ENCODE measurements around the gene BAIAP2L2. TPM values are rescaled to one million over a fixed set of nuclear protein-coding genes. Genes with fewer than 3 reads are reported as not detected.

Gene BAIAP2L2
- total and polyA plus RNA-seq, 2 experiments from 2014 or later, result 3.9 to 5.6 TPM

DNA sequence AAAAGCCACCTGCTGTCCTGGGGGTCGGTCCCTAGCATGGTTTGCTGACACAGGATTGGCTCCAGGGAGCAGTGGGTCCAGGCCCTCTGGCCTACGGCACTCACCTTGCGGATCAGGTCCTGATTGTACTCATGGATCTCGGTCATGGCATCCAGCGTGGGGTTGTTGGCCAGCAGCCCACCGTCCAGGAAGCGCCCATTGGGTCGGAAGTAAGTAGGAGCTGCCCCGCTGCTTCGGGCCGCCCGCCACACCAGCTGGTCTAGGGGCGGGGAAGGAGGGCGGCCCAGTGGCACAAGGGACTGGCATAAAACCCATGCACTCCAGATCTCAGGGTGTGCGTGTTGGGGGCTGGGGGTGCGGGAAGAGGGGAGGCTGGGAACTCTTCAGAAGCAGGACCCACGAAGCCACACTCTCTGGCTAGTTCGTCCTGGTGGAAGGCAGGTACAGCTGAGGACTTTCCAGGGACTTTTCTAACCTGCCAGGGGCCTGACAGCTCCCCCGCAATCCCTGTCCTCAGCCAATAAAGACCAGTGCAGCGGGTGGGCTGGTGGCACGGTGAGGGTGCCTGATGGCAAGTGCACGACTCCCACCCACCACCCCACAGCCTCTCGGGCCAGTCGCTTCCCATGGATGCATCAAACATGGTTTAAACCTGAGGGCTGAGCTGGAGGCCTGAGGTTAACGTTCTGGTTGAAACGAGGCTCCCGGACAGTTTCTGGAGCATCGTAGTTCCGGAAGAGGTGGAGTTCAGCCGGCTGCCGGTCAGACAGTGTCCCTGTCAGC is 5.1 kb upstream of the BAIAP2L2 start (continued):
- TF ChIP-seq, protein P1, sequence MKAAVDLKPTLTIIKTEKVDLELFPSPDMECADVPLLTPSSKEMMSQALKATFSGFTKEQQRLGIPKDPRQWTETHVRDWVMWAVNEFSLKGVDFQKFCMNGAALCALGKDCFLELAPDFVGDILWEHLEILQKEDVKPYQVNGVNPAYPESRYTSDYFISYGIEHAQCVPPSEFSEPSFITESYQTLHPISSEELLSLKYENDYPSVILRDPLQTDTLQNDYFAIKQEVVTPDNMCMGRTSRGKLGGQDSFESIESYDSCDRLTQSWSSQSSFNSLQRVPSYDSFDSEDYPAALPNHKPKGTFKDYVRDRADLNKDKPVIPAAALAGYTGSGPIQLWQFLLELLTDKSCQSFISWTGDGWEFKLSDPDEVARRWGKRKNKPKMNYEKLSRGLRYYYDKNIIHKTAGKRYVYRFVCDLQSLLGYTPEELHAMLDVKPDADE (IDR thresholded peaks at IDR 0.05), result no peak

DNA sequence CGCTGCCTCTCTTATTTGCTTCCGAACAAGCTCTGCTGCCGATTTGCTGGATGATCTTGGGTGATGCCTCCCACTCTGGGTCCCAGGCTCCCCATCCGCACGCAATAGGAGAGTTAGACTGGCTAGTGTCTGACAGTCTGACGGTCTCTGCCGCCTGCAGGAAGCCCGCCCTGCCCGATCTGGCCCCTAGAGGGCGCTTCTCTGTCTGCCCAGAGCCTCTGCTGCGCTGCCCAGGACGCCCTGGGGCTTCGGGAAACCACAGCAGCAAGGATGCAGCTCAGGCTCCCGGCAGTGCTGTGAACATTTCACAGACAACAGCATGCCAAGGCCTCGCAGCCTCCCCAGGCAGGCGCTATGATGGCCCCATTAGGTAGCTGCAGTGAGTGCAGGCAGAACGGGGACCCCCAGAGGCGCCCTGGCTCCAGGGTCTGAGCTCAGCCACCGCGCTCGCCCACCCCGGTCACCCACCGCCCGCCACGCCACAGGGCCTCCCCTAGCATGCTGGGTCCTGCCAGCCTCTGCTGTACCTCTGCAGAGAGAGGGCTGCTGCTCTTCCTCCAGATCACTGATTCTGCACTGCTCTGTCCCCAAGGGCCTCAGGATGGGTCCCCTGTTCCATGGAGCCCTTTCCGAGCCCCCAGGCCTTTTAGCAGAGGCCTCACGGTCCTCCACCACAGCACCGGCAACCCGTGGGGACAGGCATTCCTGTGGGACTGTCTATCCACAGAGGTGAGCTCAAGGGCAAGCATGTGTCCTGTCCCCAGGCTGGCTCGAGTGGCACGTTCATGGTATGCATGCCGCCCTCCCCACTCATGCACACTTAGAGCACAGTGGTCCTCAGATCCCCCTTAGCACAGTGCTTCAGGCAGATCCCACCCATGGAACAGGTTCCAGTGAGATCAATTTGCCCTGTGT is 4.3 kb upstream of the BAIAP2L2 start:
- H3K79me2 ChIP-seq (replicated peaks; ENCODE audit: insufficient read depth), result no peaks in the 10 kb centered on the region
- Mint-ChIP-seq H3K36me3 (ENCODE audit: low read depth) (peaks cover 2% of the 10 kb centered on the region; the same call in 1 of the 3 replicates), H3K27me3 (ENCODE audit: insufficient read depth, low read depth, poor library complexity) (peaks cover 19% of the 10 kb centered on the region), H3K27ac (no peak overlapping the region), H3K9me3 (peaks cover 2% of the 10 kb centered on the region; the same call in 2 of the 3 replicates), H3K4me3 (no peak overlapping the region), H3K4me1 (peaks cover 11% of the 10 kb centered on the region)
- H3K4me2 ChIP-seq, result no peak overlapping the region
- no peaks in the 10 kb centered on the region for H3K36me3 ChIP-seq (ENCODE audit: insufficient read depth)
- no peaks in the 10 kb centered on the region for H4K20me1 ChIP-seq (replicated peaks; ENCODE audit: insufficient read depth)
- peaks cover 8% of the 10 kb centered on the region; the same call in 1 of the 2 replicates for H3K4me1 ChIP-seq (ENCODE audit: insufficient read depth)
- H3K4me3 ChIP-seq, result no peak overlapping the region
- TF ChIP-seq, protein P2, sequence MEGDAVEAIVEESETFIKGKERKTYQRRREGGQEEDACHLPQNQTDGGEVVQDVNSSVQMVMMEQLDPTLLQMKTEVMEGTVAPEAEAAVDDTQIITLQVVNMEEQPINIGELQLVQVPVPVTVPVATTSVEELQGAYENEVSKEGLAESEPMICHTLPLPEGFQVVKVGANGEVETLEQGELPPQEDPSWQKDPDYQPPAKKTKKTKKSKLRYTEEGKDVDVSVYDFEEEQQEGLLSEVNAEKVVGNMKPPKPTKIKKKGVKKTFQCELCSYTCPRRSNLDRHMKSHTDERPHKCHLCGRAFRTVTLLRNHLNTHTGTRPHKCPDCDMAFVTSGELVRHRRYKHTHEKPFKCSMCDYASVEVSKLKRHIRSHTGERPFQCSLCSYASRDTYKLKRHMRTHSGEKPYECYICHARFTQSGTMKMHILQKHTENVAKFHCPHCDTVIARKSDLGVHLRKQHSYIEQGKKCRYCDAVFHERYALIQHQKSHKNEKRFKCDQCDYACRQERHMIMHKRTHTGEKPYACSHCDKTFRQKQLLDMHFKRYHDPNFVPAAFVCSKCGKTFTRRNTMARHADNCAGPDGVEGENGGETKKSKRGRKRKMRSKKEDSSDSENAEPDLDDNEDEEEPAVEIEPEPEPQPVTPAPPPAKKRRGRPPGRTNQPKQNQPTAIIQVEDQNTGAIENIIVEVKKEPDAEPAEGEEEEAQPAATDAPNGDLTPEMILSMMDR (conservative IDR thresholded peaks at IDR 0.05; ENCODE audit: low read depth in 2 of 2), result peak; percentile 93 to 95
- TF ChIP-seq EZH2phosphoT487 (IDR thresholded peaks at IDR 0.05; ENCODE audit: unreplicated experiment) (no peak), ZNF331 (CRISPR knock-in tag; IDR thresholded peaks at IDR 0.05; ENCODE audit: low read depth) (no peak)
- no peak overlapping the region for H3K27ac ChIP-seq (ENCODE audit: low read depth)
- ATAC-seq (peak; percentile 91), DNase-seq (ENCODE audit: low spot score) (peak; percentile 89)
- H3F3A ChIP-seq (replicated peaks; ENCODE audit: low read depth), result peaks cover 4% of the 10 kb centered on the region
- H2AFZ ChIP-seq, result no peak overlapping the region
- no peaks in the 10 kb centered on the region for H3K27me3 ChIP-seq (ENCODE audit: insufficient read depth)
- H3K9me2 ChIP-seq (ENCODE audit: insufficient read depth), result no peaks in the 10 kb centered on the region

DNA sequence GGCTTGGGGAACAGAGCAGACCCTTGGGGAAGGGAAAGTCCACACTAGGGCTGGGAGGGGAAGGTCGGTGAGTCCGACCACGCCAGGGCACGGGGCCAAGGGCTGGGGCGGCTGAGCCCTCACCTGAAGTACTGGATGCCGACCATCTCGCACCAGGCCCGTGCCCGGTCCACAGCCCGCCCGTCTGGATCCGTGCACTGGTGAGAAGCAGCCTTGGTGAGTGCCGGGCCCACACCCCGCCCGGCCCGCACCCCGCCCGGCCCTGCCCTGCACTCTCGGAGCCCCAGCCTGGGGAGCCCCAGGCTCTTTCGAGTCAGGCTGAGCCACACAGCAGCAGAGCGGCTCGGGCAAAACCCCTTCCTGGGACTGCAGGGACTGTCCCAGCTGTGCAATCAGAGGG is 1.9 kb upstream of the BAIAP2L2 start:
- Histone ChIP-seq H4K20me1 (replicated peaks; ENCODE audit: insufficient read depth) (no peaks in the 10 kb centered on the region), H3K27ac (ENCODE audit: low read depth) (no peak overlapping the region), H3K27me3 (ENCODE audit: insufficient read depth) (no peaks in the 10 kb centered on the region), H3K4me2 (no peak overlapping the region), H2AFZ (no peak overlapping the region), H3K9me2 (ENCODE audit: insufficient read depth) (no peaks in the 10 kb centered on the region), H3K79me2 (replicated peaks; ENCODE audit: insufficient read depth) (no peaks in the 10 kb centered on the region), H3F3A (replicated peaks; ENCODE audit: low read depth) (peaks cover 7% of the 10 kb centered on the region), H3K4me3 (no peak overlapping the region), H3K36me3 (ENCODE audit: insufficient read depth) (no peaks in the 10 kb centered on the region), H3K4me1 (ENCODE audit: insufficient read depth) (peaks cover 8% of the 10 kb centered on the region; the same call in 1 of the 2 replicates)
- no peak overlapping the region for H3K27ac Mint-ChIP-seq
- peaks cover 5% of the 10 kb centered on the region; the same call in 2 of the 3 replicates for H3K9me3 Mint-ChIP-seq
- H3K4me1 Mint-ChIP-seq, result peaks cover 11% of the 10 kb centered on the region; the same call in 2 of the 3 replicates
- H3K36me3 Mint-ChIP-seq (ENCODE audit: low read depth), result peaks cover 3% of the 10 kb centered on the region; the same call in 1 of the 3 replicates
- peaks cover 29% of the 10 kb centered on the region for H3K27me3 Mint-ChIP-seq (ENCODE audit: insufficient read depth, low read depth, poor library complexity)
- no peak for DNase-seq (ENCODE audit: low spot score)
- no peak overlapping the region for H3K4me3 Mint-ChIP-seq
- ATAC-seq, result no peak
- TF ChIP-seq, protein P1 (IDR thresholded peaks at IDR 0.05), result no peak
- TF ChIP-seq ZNF114 (CRISPR knock-in tag; IDR thresholded peaks at IDR 0.05), result no peak
- TF ChIP-seq CREB1 (CRISPR knock-in tag; IDR thresholded peaks at IDR 0.05; ENCODE audit: low read depth), result no peak
- TF ChIP-seq, protein P3, sequence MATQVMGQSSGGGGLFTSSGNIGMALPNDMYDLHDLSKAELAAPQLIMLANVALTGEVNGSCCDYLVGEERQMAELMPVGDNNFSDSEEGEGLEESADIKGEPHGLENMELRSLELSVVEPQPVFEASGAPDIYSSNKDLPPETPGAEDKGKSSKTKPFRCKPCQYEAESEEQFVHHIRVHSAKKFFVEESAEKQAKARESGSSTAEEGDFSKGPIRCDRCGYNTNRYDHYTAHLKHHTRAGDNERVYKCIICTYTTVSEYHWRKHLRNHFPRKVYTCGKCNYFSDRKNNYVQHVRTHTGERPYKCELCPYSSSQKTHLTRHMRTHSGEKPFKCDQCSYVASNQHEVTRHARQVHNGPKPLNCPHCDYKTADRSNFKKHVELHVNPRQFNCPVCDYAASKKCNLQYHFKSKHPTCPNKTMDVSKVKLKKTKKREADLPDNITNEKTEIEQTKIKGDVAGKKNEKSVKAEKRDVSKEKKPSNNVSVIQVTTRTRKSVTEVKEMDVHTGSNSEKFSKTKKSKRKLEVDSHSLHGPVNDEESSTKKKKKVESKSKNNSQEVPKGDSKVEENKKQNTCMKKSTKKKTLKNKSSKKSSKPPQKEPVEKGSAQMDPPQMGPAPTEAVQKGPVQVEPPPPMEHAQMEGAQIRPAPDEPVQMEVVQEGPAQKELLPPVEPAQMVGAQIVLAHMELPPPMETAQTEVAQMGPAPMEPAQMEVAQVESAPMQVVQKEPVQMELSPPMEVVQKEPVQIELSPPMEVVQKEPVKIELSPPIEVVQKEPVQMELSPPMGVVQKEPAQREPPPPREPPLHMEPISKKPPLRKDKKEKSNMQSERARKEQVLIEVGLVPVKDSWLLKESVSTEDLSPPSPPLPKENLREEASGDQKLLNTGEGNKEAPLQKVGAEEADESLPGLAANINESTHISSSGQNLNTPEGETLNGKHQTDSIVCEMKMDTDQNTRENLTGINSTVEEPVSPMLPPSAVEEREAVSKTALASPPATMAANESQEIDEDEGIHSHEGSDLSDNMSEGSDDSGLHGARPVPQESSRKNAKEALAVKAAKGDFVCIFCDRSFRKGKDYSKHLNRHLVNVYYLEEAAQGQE (IDR thresholded peaks at IDR 0.05; ENCODE audit: unreplicated experiment), result no peak
